Parathyroid adenoma (tissue), 2 donors: ENCODE measurements around the gene TMOD1.
"Not testable (repeated sequence)": the region's sequence is repeated elsewhere in the genome, so short reads cannot be mapped to it uniquely, and the experiment has no call there.

ENCODE experiments used
- H2AFZ ChIP-seq: fragments of 300-600 bp; sonication (generic); one replicate; pipeline ENCODE4 v1.7.0; 2017; ENCODE audit warnings: antibody characterized with exemption, mild to moderate bottlenecking
- H3K27ac ChIP-seq: fragments of 300-600 bp; sonication (generic); one replicate; pipeline ENCODE4 v1.7.0; 2017
- H3K27me3 ChIP-seq: fragments of 300-600 bp; sonication (generic); one replicate; pipeline ENCODE4 v1.7.0; 2017; ENCODE audit warnings: low read length; ENCODE audit not compliant: control insufficient read depth, insufficient read depth
- H3K36me3 ChIP-seq: fragments of 300-600 bp; sonication (generic); one replicate; pipeline ENCODE4 v1.7.0; 2017; ENCODE audit warnings: low read length; ENCODE audit not compliant: control insufficient read depth, insufficient read depth
- H3K4me1 ChIP-seq: fragments of 300-600 bp; sonication (generic); one replicate; pipeline ENCODE4 v1.7.0; 2017; ENCODE audit warnings: control low read depth
- H3K4me2 ChIP-seq: fragments of 300-600 bp; sonication (generic); one replicate; pipeline ENCODE4 v1.7.0; 2017; ENCODE audit warnings: low read length
- H3K4me3 ChIP-seq: fragments of 300-600 bp; sonication (generic); one replicate; pipeline ENCODE4 v1.7.0; 2017; ENCODE audit warnings: low read depth, low read length
- H3K79me2 ChIP-seq: fragments of 300-600 bp; sonication (generic); one replicate; pipeline ENCODE4 v1.7.0; 2017; ENCODE audit warnings: control low read depth
- H3K9ac ChIP-seq: fragments of 300-600 bp; sonication (generic); one replicate; pipeline ENCODE4 v1.7.0; 2017; ENCODE audit warnings: mild to moderate bottlenecking
- H3K9me3 ChIP-seq: fragments of 300-600 bp; sonication (generic); one replicate; pipeline ENCODE4 v1.7.0; 2017; ENCODE audit warnings: low read length; ENCODE audit not compliant: control insufficient read depth
- CTCF ChIP-seq: fragments of 300-600 bp; sonication (generic); IDR thresholded peaks from one replicate; pipeline ENCODE4 v1.7.0; 2017; ENCODE audit warnings: antibody characterized with exemption, mild to moderate bottlenecking
- donor health status: primary hyperparathyroidism.

Gene TMOD1

GRCh38 chr9:97487107-97487506 is 14.4 kb upstream of the TMOD1 start:
- H3K4me1 ChIP-seq = no peaks in the 10 kb centered on the region
- no peak overlapping the region for H3K4me2 ChIP-seq
- H3K9me3 ChIP-seq = no peaks in the 10 kb centered on the region
- H3K9ac ChIP-seq = no peak overlapping the region
- peak; percentile 23 for TF ChIP-seq CTCF
- no peak overlapping the region for H3K4me3 ChIP-seq
- H3K79me2 ChIP-seq = no peaks in the 10 kb centered on the region
- H3K27ac ChIP-seq = no peak overlapping the region
- no peaks in the 10 kb centered on the region for H3K27me3 ChIP-seq
- no peak overlapping the region for H2AFZ ChIP-seq
- H3K36me3 ChIP-seq = no peaks in the 10 kb centered on the region

- no peak overlapping the region for H3K4me3 ChIP-seq
- no peak overlapping the region for H2AFZ ChIP-seq
- no peaks in the 10 kb centered on the region for H3K9me3 ChIP-seq
- H3K9ac ChIP-seq = no peak overlapping the region
- H3K36me3 ChIP-seq = no peaks in the 10 kb centered on the region
- H3K4me2 ChIP-seq = no peak overlapping the region
- no peaks in the 10 kb centered on the region for H3K79me2 ChIP-seq
- no peak overlapping the region for H3K27ac ChIP-seq
- H3K27me3 ChIP-seq = no peaks in the 10 kb centered on the region
- no peaks in the 10 kb centered on the region for H3K4me1 ChIP-seq
- no peak for TF ChIP-seq CTCF
These were observed 13.6 kb upstream of the TMOD1 start for GRCh38 chr9:97487861-97488260.

- TF ChIP-seq CTCF = no peak
- Histone ChIP-seq H3K36me3 (no peaks in the 10 kb centered on the region), H3K4me1 (no peaks in the 10 kb centered on the region), H3K4me3 (no peak overlapping the region), H3K9ac (no peak overlapping the region), H2AFZ (no peak overlapping the region), H3K27me3 (no peaks in the 10 kb centered on the region), H3K4me2 (no peak overlapping the region), H3K27ac (no peak overlapping the region), H3K79me2 (no peaks in the 10 kb centered on the region), H3K9me3 (no peaks in the 10 kb centered on the region)
These were observed 10.1 kb upstream of the TMOD1 start for GRCh38 chr9:97491216-97491999.

DNA sequence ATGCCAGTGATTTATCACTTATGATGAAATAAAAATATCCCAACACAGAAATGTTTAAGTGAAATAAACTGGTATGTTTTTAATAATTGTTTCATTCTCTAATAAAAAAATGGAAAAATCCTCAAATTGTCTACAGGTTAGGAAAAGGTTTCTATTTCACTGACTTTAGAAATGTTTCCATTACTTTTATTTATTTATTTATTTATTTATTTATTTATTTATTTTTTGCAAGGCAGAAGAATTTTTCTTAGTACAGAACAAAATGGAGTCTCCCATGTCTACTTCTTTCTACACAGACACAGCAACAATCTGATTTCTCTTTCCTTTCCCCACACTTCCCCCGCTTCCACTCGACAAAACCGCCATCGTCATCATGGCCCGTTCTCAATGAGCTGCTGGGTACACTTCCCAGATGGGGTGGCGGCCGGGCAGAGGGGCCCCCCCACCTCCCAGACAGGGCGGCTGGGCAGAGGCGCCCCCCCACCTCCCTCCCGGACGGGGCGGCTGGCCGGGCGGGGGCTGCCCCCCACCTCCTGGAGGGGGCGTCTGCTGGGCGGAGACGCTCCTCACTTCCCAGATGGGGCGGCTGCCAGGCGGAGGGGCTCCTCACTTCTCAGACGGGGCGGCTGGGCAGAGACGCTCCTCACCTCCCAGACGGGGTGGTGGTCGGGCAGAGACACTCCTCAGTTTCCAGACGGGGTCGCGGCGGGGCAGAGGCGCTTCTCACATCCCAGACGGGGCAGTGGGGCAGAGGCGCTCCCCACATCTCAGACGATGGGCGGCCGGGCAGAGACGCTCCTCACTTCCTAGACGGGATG is 3.7 kb upstream of the TMOD1 start:
- H2AFZ ChIP-seq, H3K27me3 ChIP-seq, H3K9me3 ChIP-seq, H3K4me1 ChIP-seq, H3K36me3 ChIP-seq, H3K79me2 ChIP-seq, H3K4me3 ChIP-seq, H3K27ac ChIP-seq, H3K4me2 ChIP-seq, H3K9ac ChIP-seq: not testable (repeated sequence)

GRCh38 chr9:97498846-97499245 is 2.6 kb upstream of the TMOD1 start:
- not testable (repeated sequence) for H3K27ac ChIP-seq, H3K4me3 ChIP-seq

More at GRCh38 chr9:97498846-97499245, 2.6 kb upstream of the TMOD1 start:
- not testable (repeated sequence) for H2AFZ ChIP-seq, H3K9ac ChIP-seq, H3K79me2 ChIP-seq, H3K36me3 ChIP-seq, H3K27me3 ChIP-seq, H3K9me3 ChIP-seq, H3K4me1 ChIP-seq, H3K4me2 ChIP-seq
